T47D (cell line): Measurements from ENCODE around the gene DLX1.
"Not testable (repeated sequence)": the region's sequence is repeated elsewhere in the genome, so short reads cannot be mapped to it uniquely, and the experiment has no call there.

Experiments used
- DNase-seq, 2 experiments: peaks; one replicate each; pipeline versions ENCODE4 v3.0.0 to v3.0.0-alpha.2; 2011 to 2012; ENCODE audit warnings: low read depth in 1 of 2, low spot score in 1 of 2
- JUND ChIP-seq: IDR thresholded peaks from 2 replicates; pipeline ENCODE4 v1.6.1; 2012; ENCODE audit warnings: low read depth
- in situ Hi-C: cut with HindIII; loops from 2 replicates; pipeline ENCODE4 v1.10.0; 2016; ENCODE audit warnings: low sequenced_read_pairs, low pct_unique_long_range_greater_than_20kb

Gene DLX1

GRCh38 chr2:172135446-172135845 is 50.1 kb downstream of the DLX1 start:
- TF ChIP-seq JUND: no peak
- no peak for DNase-seq
- in situ Hi-C loops: no loop called here

GRCh38 chr2:172137109-172137508 is 51.8 kb downstream of the DLX1 start:
- DNase-seq: no peak
- in situ Hi-C loops: no loop called here
- no peak for TF ChIP-seq JUND

- no peak for TF ChIP-seq JUND
- in situ Hi-C loops: no loop called here
Measured at GRCh38 chr2:172137943-172138342, 52.6 kb downstream of the DLX1 start.

GRCh38 chr2:172138727-172139126 is 53.4 kb downstream of the DLX1 start:
- DNase-seq, in situ Hi-C loops: not testable (repeated sequence)

More at GRCh38 chr2:172137943-172138342, 52.6 kb downstream of the DLX1 start:
- no peak for DNase-seq
